Measurements from ENCODE around the gene FBLN2. TPM values are rescaled to one million over a fixed set of nuclear protein-coding genes. Genes with fewer than 3 reads are reported as not detected.

Gene FBLN2
- total and polyA plus RNA-seq, 10 of the 15 experiments (the other 5 are each of a cell fraction or from before 2014, with no cell fraction given), result 0.03 to 0.41 (median 0.12) TPM; not detected in 2

- no peak for DNase-seq (ENCODE audit: low read depth, low spot score)
- Histone ChIP-seq H3K4me3 (no peak overlapping the region), H3K79me2 (ENCODE audit: control insufficient read depth, insufficient read depth, low read length) (no peaks in the 10 kb centered on the region), H4K20me1 (ENCODE audit: control insufficient read depth, insufficient read depth) (no peaks in the 10 kb centered on the region; the same call in 1 of the 2 replicates), H3K9me3 (replicated peaks; ENCODE audit: control insufficient read depth, insufficient read depth, low read length) (no peaks in the 10 kb centered on the region; the same call in 1 of the 3 replicates), H3K36me3 (ENCODE audit: control insufficient read depth in 2 of 2, insufficient read depth in 2 of 2, low read length in 1 of 2) (no peaks in the 10 kb centered on the region), H3K4me1 (ENCODE audit: control insufficient read depth, insufficient read depth, low read length) (no peaks in the 10 kb centered on the region), H3K27me3 (replicated peaks in 1 of 2; ENCODE audit: control insufficient read depth in 2 of 2, insufficient read depth in 2 of 2, low read length in 1 of 2) (peaks cover 3 to 11% of the 10 kb centered on the region in 2 experiments), H2AFZ (ENCODE audit: control insufficient read depth, low read depth, low read length) (no peak overlapping the region), H3K9ac (ENCODE audit: control insufficient read depth, insufficient read depth, low read length) (no peak overlapping the region), H3K27ac (ENCODE audit: control insufficient read depth, insufficient read depth) (no peak overlapping the region), H3K4me2 (ENCODE audit: control insufficient read depth, insufficient read depth) (no peak overlapping the region)
- in situ Hi-C loops (cut with MboI) (no loop called here), intact Hi-C loops (cut with micrococcal nuclease; ENCODE audit: unreplicated experiment) (no loop called here)
- ChIA-PET POLR2A (no interaction called here), RAD21 (ENCODE audit: unreplicated experiment) (no interaction called here), CTCF (no interaction called here), SMC1A (ENCODE audit: uncharacterized antibody, unreplicated experiment) (no interaction called here)
- no peak for ATAC-seq
- WGBS (ENCODE audit: insufficient coverage, insufficient replicate concordance, low lambda C conversion rate, missing lambda C conversion rate), result 18% methylated on average over 9 of the region's 9 CpGs
- no TSS peak for BruUV-seq (replicated peaks)
- FAIRE-seq, result no peak
- TF ChIP-seq EZH2 (IDR thresholded peaks at IDR 0.05; ENCODE audit: borderline replicate concordance, control insufficient read depth, low read depth, low read length) (no peak), TBL1XR1 (IDR thresholded peaks at IDR 0.05; ENCODE audit: low read depth, low read length) (no peak), RB1 (IDR thresholded peaks at IDR 0.05; ENCODE audit: borderline replicate concordance) (no peak), GATAD2B (conservative IDR thresholded peaks at IDR 0.05; ENCODE audit: low read depth) (no peak)
These were observed 2.9 kb upstream of the FBLN2 start for GRCh38 chr3:13545952-13546454.

- H3K4me1 ChIP-seq (ENCODE audit: control insufficient read depth, insufficient read depth, low read length), result no peaks in the 10 kb centered on the region
- ChIA-PET SMC1A (ENCODE audit: uncharacterized antibody, unreplicated experiment) (no interaction called here), RAD21 (ENCODE audit: unreplicated experiment) (no interaction called here), POLR2A (no interaction called here), CTCF (no interaction called here)
- no peaks in the 10 kb centered on the region; the same call in 2 of the 3 replicates for H3K9me3 ChIP-seq (replicated peaks; ENCODE audit: control insufficient read depth, insufficient read depth, low read length)
- intact Hi-C loops (cut with micrococcal nuclease; ENCODE audit: unreplicated experiment) (no loop called here), in situ Hi-C loops (cut with MboI) (no loop called here)
- no peak overlapping the region for H3K4me3 ChIP-seq
- no peaks in the 10 kb centered on the region for H3K36me3 ChIP-seq (ENCODE audit: control insufficient read depth in 2 of 2, insufficient read depth in 2 of 2, low read length in 1 of 2)
- no peak overlapping the region for H3K4me2 ChIP-seq (ENCODE audit: control insufficient read depth, insufficient read depth)
- H3K27ac ChIP-seq (ENCODE audit: control insufficient read depth, insufficient read depth), result no peak overlapping the region
- no peaks in the 10 kb centered on the region; the same call in 1 of the 2 replicates for H4K20me1 ChIP-seq (ENCODE audit: control insufficient read depth, insufficient read depth)
- DNase-seq (ENCODE audit: low read depth, low spot score) (no peak), FAIRE-seq (no peak), ATAC-seq (no peak)
- no peaks in the 10 kb centered on the region for H3K79me2 ChIP-seq (ENCODE audit: control insufficient read depth, insufficient read depth, low read length)
- no peak overlapping the region for H3K9ac ChIP-seq (ENCODE audit: control insufficient read depth, insufficient read depth, low read length)
- H2AFZ ChIP-seq (ENCODE audit: control insufficient read depth, low read depth, low read length), result no peak overlapping the region
- BruUV-seq (replicated peaks), result no TSS peak
- H3K27me3 ChIP-seq (replicated peaks in 1 of 2; ENCODE audit: control insufficient read depth in 2 of 2, insufficient read depth in 2 of 2, low read length in 1 of 2), result peaks cover 5 to 11% of the 10 kb centered on the region in 2 experiments
- 57% methylated on average over 9 of the region's 9 CpGs for WGBS (ENCODE audit: insufficient coverage, insufficient replicate concordance, low lambda C conversion rate, missing lambda C conversion rate)
- TF ChIP-seq MAX (IDR thresholded peaks at IDR 0.05; ENCODE audit: low read depth, low read length), result no peak
- no peak for TF ChIP-seq NFIC (IDR thresholded peaks at IDR 0.05; ENCODE audit: low read depth, low read length)
- TF ChIP-seq MYB (IDR thresholded peaks at IDR 0.05; ENCODE audit: borderline replicate concordance, low read depth, low read length), result no peak
- TF ChIP-seq RCOR1 (conservative IDR thresholded peaks at IDR 0.05; ENCODE audit: low read depth, low read length), result no peak
- no peak for TF ChIP-seq NBN (IDR thresholded peaks at IDR 0.05)
- TF ChIP-seq SKIL (IDR thresholded peaks at IDR 0.05; ENCODE audit: low read depth, poor library complexity, severe bottlenecking), result no peak
- no peak for TF ChIP-seq NKRF (conservative IDR thresholded peaks at IDR 0.05)
These were observed 2.2 kb upstream of the FBLN2 start for GRCh38 chr3:13546667-13547171.

All from GM12878 (cell line).